Stimulated activated CD8-positive, alpha-beta memory T cell treated with anti-CD3 and anti-CD28 coated beads, Interleukin-4, amount 100 ng/mL, for 48 hours (primary cell): Measurements from ENCODE around the gene KYAT1.

ENCODE experiments used
- DNase-seq: peaks from one replicate; pipeline ENCODE4 v3.0.0-alpha.2; 2020

The KYAT1 gene

GRCh38 chr9:128881884-128882676, at the start of gene KYAT1, which contains the start of gene LRRC8A:
Gene KYAT1 (minus strand): TSS chr9:128881950. CDS start chr9:128845405, 36,545 bp downstream.
Gene LRRC8A (plus strand): TSS chr9:128882133. CDS start chr9:128907165, 25,032 bp downstream.
- DNase-seq, result peak; percentile 100

DNA sequence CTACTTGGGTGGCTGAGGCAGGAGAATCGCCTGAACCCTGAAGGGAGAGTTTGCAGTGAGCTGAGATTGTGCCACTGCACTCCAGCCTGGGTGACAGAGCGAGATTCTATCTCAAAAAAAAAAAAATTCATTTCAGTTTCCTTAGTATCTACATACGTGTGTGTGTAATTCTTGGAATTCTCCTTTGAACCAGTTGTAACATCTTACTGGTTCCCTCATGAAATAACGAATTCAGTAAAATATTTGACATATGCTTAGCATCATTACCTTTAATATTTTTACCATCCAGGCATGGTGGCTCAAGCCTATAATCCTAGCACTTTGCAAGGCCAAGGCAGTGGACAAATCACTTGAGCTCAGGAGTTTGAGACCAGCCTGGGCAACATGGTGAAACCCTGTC, 47.8 kb upstream of the KYAT1 start:
- no peak for DNase-seq

GRCh38 chr9:128928624-128929023, 46.9 kb upstream of the KYAT1 start:
- no peak for DNase-seq

- peak; percentile 65 for DNase-seq
Observed at GRCh38 chr9:128927731-128928411, 46.1 kb upstream of the KYAT1 start.

GRCh38 chr9:128923493-128923883, 41.7 kb upstream of the KYAT1 start:
- DNase-seq, result no peak

DNA sequence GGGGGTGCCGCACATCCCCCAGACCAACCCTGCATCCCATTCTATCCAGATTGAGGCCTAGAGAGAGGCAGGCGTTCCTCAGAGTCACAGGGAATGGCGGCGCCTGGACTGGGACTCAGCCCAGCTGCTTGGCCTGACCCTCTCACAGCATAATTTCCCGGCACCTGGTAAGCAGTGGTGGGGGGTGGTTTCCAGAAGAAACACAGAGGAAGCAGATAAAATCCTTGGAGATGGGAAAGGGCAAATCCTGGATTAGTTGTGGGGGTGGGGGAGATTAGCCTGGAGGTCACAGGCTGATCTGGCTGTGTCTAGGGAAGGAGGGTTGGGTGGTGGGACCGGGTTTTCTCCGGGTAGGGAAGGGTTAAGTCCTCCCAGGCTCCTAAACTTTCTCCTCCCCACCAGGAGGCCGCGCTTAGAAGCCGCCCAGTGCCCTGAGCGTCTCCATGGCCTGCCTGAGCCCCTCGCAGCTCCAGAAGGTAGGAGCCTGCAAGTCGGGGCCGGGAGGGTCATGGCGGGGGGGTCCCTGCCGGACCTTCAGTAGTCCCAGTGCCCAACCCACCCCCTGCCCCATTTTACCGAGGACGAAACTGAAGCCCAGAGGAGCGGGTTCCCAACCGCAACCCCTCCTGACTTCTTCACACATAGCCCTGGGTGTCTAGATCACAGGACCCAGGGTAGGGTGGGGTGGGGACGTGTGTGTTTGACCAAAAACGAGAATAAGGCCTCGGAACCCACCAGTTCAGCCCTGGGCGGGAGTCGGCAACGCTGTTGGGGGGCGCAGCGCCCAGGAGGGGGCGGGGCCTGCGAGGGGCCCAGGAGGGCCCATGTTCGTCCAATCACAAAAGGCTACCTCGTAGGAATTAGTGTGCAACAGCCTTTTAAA, 40.4 kb upstream of the KYAT1 start:
- peak; percentile 47 for DNase-seq

GRCh38 chr9:128920381-128921058, 38.8 kb upstream of the KYAT1 start, which contains the start of gene PHYHD1:
Gene PHYHD1 (plus strand): TSS chr9:128920982. CDS start chr9:128922324, 1,342 bp downstream.
- DNase-seq, result no peak

DNA sequence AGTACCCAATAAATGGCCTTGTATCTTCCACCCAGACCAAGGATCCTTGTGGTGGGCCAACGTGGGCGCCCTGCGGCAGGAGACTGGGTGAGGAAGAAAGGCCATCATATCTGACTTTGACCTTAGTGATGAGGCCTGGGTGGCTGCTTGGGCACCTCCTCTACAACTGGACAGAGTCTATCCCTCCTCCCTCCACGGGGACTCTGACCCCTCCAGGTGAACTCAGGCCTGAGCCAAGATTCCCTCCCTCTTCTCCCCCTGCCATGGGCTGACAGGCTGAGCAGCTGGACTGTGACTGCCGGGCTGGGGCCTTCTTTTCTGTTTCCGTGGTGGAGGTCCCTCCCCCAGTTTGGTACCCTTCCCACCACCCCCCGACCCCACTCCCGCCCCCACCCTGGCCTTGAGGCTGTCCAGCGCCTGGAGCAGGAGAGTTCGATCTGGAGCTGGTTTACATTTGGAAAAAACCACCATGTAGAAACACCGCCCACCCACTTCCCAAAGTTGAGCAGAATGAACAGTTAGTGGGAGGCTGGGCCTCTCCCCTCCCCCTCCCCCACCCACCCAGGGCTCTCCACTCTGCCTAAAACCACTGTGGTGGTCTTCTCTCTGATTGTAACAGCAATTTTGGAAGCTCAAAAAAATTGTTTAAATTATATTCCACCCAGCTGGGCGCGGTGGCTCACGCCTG, 37.8 kb upstream of the KYAT1 start:
- DNase-seq, result no peak

GRCh38 chr9:128918921-128919320, 37.2 kb upstream of the KYAT1 start:
- DNase-seq, result no peak

DNA sequence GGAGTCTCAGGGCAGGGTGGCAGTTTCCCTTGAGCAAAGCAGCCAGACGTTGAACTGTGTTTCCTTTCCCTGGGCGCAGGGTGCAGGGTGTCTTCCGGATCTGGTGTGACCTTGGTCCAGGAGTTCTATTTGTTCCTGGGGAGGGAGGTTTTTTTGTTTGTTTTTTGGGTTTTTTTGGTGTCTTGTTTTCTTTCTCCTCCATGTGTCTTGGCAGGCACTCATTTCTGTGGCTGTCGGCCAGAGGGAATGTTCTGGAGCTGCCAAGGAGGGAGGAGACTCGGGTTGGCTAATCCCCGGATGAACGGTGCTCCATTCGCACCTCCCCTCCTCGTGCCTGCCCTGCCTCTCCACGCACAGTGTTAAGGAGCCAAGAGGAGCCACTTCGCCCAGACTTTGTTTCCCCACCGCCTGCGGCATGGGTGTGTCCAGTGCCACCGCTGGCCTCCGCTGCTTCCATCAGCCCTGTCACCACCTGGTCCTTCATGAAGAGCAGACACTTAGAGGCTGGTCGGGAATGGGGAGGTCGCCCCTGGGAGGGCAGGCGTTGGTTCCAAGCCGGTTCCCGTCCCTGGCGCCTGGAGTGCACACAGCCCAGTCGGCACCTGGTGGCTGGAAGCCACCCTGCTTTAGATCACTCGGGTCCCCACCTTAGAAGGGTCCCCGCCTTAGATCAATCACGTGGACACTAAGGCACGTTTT, 35.5 kb upstream of the KYAT1 start:
- no peak for DNase-seq

DNA sequence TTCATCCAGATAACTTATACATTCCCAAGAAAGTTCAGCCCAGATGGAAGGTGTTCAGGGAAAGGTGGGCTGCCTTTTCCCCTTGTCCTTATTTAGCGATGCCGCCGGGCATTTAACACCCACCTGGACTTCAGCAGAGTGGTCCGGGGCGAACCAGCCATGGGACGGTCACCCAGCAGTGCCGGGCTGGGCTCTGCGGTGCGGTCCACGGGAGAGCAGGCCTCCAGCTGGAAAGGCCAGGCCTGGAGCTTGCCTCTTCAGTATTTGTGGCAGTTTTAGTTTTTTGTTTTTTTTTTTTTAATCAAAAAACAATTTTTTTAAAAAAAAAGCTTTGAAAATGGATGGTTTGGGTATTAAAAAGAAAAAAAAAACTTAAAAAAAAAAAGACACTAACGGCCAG, 35.0 kb upstream of the KYAT1 start:
- DNase-seq, result no peak

- DNase-seq, result no peak
Observed at GRCh38 chr9:128916204-128916603, 34.5 kb upstream of the KYAT1 start.

DNA sequence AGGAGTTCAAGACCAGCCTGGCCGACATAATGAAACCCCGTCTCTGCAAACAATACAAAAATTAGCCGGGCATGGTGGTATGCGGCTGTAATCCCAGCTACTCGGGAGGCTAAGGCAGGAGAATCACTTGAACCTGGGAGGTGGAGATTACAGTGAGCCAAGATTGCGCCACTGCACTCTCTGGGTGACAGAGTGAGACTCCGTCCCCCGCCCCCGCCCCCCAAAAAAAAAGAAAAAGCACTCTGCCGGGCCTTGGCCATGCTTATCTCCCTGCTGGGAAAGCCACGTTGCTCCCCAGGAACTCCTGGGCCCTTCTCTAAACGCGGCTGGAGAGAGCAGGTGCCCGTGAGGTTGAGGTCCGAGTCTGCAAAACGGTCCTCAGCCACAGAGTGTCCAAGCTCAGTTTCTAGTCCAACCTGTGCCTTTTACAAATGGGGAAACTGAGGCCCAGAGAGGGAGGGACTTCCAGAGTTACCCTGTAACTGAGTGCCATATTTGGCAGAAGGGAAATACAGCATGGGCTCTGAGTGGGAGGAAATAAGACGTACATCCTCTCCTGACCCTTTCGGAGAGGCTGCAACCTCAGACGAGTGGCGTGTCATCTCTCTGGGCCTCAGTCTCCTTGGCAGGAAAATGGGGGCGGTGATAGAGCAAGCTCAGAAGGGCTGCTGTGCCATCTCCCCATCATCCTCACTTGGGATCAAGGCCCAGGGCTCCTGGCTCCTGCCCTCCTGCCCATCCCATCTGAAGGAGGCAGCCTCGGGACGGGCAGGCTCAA, 32.4 kb upstream of the KYAT1 start:
- no peak for DNase-seq

- no peak for DNase-seq
Observed at GRCh38 chr9:128913048-128913900, 31.5 kb upstream of the KYAT1 start.

DNA sequence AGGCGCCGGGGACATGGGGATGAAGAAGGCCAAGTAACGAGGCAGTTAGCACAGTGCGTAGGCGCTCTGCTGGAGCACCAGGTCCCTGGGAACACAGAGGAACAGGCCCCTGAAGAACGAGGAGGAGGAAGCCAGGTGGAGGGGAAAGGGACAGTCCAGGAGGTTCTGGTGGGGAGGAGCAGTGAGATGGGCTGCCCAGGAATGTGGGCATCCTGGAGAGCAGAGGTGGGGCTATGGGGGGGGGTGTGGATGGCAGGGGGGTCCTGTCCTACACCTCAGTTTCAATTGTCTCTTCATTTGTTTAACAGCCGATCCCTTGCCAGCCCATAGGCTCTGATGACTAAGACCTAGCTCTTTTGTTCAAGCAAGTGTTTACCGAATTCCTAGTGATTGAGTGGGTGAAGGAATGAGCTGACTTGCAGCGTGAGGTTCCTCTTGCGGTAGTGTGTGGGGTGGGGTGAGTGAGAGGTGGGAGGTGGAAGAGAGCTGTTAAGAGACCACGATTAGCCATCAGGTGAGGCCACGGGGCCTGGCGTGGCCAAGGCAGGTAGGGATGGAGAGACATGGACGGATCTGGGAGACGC, 30.6 kb upstream of the KYAT1 start:
- no peak for DNase-seq

GRCh38 chr9:128911529-128912035, 29.8 kb upstream of the KYAT1 start:
- no peak for DNase-seq

DNA sequence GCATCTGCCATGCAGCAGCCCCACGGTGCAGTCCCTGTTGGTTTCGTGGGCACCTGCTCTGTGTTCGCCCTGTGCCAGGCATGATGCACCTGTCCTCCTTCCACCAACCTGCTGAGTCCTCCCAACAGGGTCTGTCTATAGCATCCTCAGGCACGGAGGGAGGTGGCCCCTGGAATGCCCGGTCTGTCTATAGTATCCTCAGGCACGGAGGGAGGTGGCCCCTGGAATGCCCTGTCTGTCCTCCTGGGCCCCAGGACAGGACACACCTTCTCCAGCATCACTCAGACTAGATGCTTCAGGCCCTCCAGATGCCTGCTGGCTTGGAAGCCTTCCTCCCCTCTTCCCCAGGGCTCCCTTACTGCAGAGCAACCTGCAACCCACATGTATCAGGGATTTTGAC, 29.2 kb upstream of the KYAT1 start:
- DNase-seq, result no peak

GRCh38 chr9:128909859-128910258, 28.1 kb upstream of the KYAT1 start:
- DNase-seq, result no peak

GRCh38 chr9:128908372-128908771, 26.6 kb upstream of the KYAT1 start:
- DNase-seq, result no peak
